HG03025 (cell line): ENCODE measurements around the gene SETD3.

Experiments used
- ATAC-seq: cut with Tn5 transposase; IDR thresholded peaks from one replicate; pipeline ENCODE4 v1.9.1; 2021; ENCODE audit warnings: mild to moderate bottlenecking, moderate library complexity; ENCODE audit not compliant: unreplicated experiment, low FRiP score

SETD3 gene

DNA sequence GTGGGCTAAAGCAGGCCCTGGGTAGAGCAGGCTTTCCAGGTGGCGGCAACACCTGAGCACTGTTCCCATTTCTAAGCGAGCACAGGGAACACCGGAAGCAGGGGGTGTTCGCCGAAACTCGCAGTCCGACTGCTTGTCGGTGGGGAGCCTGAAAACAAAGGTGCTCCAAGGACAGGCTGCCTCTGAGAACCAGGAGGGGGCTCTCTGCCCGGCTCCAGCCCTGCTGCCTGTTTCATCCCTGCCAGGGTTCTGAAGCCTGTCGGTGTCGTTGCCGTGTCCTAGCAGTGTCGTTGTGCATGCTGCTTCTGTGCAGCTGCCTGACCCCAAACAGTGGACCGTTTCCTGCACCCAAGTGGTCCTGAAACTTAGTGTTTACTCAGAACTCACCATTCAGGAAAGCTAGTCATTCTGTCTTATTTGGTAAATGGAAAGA is 22.3 kb upstream of the SETD3 start:
- no peak for ATAC-seq

GRCh38 chr14:99497894-99498293 is 17.2 kb upstream of the SETD3 start:
- no peak for ATAC-seq

DNA sequence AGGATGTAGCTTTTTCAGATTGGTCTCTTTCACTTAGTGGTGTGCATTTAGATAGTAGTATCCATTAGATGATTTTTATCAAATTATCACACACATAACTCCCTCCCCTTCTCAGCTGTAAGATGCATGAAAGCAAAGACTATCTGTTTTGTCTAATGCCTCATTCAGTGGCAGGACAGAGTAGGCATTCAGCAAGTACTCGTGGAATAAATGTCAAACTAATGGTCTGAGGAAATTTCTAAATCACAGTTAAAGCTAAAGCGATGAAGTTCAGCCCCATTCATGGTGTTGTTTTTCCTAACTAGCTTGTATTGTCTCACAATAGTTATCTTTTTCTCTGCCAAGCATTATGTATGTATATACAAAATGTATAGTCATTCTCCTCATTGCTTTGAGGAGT is 16.7 kb upstream of the SETD3 start:
- no peak for ATAC-seq

DNA sequence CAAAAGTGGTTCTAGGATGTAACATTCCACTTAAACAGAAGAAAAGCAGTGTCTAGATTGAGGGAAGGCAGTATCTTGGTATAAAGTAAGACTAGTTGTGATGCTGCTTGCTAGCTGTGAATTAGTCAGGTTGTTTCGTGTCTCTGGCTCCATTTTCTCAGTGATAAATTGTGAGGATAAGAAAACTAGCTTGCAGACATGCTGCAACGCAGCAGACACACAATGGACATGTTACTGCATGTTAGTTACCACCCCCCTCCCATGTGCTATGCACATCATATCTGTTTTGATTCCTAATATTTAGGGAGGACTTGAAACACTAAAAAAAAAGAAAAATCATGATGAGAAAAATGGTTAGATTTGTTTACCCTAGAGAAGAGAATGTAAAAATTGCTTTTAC is 3.4 kb upstream of the SETD3 start:
- no peak for ATAC-seq

DNA sequence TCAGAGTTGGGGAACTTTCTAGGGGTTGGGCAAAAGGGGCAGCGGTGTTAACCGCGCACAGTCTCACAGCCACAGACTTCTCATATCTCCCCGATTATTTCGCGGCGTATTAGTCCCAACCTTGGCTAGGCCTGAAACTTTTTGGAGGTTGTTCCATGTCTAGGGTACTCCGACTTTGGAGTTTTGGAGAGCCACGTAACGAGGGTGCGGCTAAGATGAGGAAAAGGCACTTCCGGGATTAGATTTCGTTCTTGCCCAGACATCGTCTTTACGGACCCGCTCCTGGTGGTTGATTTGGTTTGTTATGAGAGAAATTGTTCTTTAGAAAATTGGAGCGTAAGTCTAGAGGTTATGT is 1.1 kb upstream of the SETD3 start:
- no peak for ATAC-seq

DNA sequence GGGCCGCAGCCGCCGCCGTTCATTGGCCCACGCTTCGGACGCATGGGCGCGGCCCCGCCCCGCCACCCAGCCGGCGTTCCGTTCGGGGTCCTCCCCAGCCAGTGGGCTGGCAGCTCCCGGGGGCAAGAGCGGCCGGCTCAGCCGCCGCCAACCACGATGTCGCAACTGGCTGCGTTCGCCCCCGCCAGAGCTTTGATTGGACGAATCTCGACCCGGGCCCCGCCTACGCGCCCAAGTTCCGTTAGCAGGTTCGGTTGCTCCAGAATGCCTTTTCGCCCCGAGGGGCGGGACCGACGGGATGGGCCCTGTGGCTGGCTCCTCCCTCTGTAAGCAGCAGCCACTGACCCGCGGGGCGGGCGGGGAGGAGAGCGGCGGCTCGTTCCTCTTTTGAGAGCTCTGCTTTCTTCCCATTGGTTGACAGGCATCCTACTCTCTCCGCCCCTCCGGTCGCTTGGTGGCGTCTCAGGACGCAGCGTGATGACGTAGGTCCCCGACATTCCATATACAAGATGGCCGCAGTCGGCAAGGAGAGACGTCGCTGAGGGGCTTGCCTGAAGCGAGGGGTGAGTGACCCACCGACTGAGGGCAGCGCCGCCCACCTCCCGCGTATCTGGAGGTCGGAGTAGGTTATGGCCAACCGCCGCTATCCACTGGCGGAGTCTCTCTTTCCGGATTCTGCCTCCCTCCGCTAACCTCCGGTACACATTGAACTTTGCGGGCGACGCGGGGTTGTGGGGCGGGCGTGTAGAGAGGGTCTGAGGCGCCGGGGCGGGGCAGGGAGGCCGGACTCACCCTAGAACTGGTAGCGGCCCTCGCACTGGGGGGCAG is 472 bp upstream of the SETD3 start, which contains the start of gene CCNK:
Gene CCNK (plus strand): TSS at position 493 of the 828 bp plus-strand sequence. CDS start 11,269 bp downstream, outside the sequence.
- ATAC-seq: peak; percentile 89

GRCh38 chr14:99479160-99479905 is 1.3 kb downstream of the SETD3 start:
- no peak for ATAC-seq

- no peak for ATAC-seq
These were observed 2.5 kb downstream of the SETD3 start for GRCh38 chr14:99478128-99478527.

- ATAC-seq: no peak
These were observed 3.8 kb downstream of the SETD3 start for GRCh38 chr14:99476864-99477263.

DNA sequence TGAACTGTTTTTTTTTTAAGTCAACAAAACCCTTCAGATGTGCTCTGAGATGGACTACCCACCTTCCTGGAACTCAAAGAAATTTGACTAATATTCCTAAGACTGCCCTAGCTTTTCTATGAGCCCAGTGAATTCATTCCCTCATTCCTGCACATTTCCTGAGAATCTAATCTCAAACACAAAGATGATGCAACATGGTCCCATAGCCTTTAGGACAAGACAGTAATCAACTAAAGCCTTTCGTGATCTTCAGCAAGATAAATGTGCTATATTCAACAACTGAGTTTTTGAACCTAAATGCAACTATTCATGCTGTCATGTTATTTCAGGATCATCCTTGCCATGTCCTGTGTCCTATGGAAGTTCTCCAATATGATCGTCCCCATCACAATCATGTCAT is 5.0 kb downstream of the SETD3 start:
- no peak for ATAC-seq

GRCh38 chr14:99475179-99475578 is 5.5 kb downstream of the SETD3 start:
- no peak for ATAC-seq

DNA sequence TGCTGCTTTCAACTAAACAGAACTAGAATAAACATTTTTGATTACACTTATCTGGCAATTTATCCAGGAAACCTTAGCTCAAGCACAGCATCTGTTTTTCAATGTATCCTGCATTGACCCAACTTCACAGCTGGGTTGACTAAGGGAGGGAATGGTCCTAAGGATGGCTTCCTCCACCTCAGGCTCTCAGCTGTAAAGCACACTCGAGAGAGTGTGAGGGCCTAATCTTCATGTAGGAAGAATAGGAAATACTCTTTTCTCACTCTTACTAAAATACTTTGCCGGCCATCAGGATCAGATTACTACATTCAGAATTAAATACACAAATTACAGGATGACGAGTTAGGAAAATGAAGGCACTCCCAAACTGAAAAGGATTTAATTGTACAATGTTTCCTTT is 7.2 kb downstream of the SETD3 start:
- no peak for ATAC-seq

DNA sequence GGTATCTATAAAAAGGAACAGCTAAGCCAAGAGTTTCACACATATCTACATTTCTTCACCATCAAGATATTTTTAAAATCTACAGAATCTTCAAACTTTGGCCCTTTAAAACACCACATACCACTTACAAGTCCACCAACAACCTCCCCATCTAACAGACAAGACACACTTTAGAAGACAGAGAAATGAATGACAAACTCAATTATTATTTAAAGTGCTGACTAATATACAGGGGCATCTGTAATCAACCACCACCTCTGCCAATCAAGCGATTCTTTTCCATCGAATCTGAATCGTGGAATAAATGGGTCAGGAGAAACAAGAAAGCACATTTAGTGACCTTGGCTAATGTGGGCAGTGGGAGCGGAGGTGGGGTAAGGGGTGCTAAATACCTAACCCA is 7.7 kb downstream of the SETD3 start:
- no peak for ATAC-seq

- ATAC-seq: no peak
These were observed 8.9 kb downstream of the SETD3 start for GRCh38 chr14:99471731-99472130.

DNA sequence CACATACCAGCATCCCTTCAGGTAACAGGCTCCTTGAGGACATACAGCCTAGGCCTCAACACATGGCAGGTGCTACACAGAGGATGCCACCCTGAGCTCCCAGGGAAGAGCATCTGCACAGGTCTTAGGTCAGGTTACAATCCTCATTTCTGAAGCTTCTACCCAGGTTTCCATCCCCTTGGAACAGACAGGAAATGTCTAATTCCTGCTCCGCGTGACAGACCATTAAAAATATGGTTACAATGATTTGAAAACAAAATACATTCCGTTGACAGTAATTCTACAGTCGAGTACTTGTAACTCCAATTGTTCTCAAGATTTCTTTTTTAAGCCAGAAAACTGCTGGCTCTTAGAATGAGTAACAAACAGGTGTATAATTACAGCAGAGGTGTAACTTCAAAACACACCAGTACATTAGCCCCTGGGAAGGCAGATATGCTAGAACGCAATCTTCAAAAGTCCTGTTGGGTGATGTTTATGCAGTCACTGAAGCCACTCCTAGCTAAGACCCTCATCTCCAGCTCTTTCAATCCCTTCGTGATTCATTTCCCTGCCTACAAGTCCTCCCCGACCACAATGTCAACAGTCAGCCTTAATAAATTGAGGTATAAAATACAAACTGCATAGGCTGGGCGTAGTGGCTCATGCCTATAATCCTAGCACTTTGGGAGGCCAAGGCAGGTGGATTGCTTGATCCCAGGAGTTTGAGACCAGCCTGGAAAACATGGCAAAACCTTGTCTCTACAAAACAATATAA is 11.6 kb downstream of the SETD3 start:
- ATAC-seq: no peak

DNA sequence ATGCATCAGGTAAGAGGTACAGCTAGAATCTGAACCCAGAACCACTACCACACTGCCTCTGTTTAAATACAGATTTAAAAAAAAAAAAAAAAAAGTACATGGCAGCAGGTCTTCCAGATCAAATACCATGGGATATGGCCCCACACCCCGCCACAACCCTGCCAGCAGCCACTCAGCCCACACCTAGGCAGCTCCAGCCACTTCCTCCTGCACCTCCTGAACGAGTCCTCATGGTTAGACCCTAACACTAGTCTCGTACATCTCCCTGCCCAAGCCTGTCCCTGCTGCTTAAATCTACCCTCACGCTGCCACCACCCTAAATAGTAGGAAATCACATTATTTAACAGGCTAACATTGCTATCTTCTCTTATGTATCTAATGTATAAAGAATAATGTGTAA is 12.6 kb downstream of the SETD3 start:
- no peak for ATAC-seq

DNA sequence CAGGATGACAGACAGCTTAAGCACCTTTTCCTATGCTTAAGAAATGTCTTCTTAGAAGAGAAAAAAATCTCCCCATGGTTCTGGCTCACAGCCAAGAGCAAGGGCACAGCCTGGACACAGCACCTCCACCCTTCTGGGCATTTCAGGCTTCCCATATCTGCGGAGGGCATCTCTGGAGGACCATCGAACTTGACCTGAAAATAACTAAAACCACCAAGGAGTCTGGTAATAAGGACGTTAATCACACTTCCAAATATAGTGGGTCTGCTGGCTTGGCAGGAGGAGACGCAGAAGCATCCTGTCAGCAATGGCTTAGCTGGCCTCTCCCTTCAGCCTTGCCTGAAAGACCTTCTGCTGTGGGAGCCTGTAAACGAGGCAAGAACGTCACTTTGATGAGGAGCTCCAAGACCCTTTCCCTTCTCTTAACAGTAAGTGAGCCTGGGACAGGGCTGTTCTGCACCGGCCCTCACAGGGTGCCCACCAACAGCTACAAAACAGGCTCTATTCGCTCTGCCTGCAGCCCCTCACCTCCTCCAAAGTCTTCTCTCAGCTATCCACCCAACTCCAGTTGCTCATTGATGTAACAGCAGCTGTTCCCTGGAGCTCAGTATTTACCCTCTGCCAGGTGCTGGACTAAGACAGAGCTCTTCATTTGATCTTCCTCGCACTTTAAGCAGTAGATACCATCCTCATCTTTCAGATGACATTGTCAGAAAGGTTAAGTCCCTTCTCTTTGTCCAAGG is 13.2 kb downstream of the SETD3 start:
- ATAC-seq: no peak

DNA sequence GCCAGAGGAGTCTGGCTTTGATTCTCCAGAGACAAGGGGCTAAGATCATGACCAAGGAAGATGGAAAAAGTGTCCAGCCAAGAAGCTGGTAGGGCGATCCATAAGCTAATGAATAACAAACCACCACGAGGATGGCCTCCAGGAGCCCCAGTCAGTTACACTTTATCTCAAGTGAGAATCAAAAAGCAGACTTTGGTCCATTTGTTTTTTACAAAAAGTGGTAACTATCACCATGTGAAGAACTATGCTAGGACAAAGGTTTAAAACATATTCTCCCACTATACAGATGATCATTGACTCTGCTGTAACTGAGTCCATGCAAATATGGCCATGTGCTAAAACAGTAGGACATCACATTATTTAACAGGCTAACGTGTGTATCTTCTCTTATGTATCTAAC is 13.9 kb downstream of the SETD3 start:
- ATAC-seq: no peak

- no peak for ATAC-seq
These were observed 15.4 kb downstream of the SETD3 start for GRCh38 chr14:99465288-99465687.

DNA sequence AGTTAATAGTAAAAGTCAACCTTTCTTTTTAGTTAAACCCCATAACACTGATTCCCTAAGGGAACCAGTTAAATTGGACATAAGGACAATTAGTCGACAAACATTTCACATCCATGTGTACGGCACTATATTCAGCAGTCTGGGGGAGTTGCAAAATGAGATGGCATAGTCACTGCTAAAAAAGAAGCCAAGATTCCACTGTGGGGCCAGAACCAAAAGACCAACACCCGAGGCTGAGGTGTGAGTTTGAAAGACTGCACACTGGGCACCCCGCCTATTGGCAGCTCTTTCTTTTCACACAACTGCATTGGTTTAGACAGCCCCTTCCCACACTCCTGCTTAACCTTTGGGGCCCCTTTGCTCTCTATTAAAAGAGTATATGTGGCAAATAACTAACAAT is 16.7 kb downstream of the SETD3 start:
- no peak for ATAC-seq
